HEK293 (cell line): Measurements from ENCODE around the gene DHRS7B.
A peak's percentile ranks its signal among the peaks of the same experiment; 100 is the strongest.

Experiments used
- BCL11B ChIP-seq: fragments of 450-650 bp; formaldehyde crosslinking; IDR thresholded peaks from 2 replicates; pipeline ENCODE4 v1.5.1; 2016; ENCODE audit warnings: low read depth, missing biosample characterization, missing genetic modification characterization
- OVOL3 ChIP-seq: fragments of 450-650 bp; formaldehyde crosslinking; IDR thresholded peaks from 2 replicates; pipeline ENCODE4 v1.5.1; 2016; ENCODE audit warnings: missing biosample characterization, missing genetic modification characterization
- RBAK ChIP-seq: fragments of 450-650 bp; formaldehyde crosslinking; IDR thresholded peaks from 2 replicates; pipeline ENCODE4 v1.5.1; 2016; ENCODE audit warnings: missing biosample characterization, missing genetic modification characterization
- SCRT2 ChIP-seq: fragments of 450-650 bp; formaldehyde crosslinking; IDR thresholded peaks from 2 replicates; pipeline ENCODE4 v1.5.1; 2016; ENCODE audit warnings: missing biosample characterization, missing genetic modification characterization
- YY2 ChIP-seq: fragments of 450-650 bp; formaldehyde crosslinking; IDR thresholded peaks from 2 replicates; pipeline ENCODE4 v1.5.1; 2016; ENCODE audit warnings: missing biosample characterization, missing genetic modification characterization
- ZBTB17 ChIP-seq: fragments of 450-650 bp; formaldehyde crosslinking; IDR thresholded peaks from 2 replicates; pipeline ENCODE4 v1.5.1; 2016; ENCODE audit warnings: missing biosample characterization, missing genetic modification characterization
- ZNF114 ChIP-seq: fragments of 450-650 bp; formaldehyde crosslinking; IDR thresholded peaks from 2 replicates; pipeline ENCODE4 v1.5.0; 2017; ENCODE audit warnings: missing biosample characterization, missing genetic modification characterization
- ZNF169 ChIP-seq: fragments of 450-650 bp; formaldehyde crosslinking; IDR thresholded peaks from 2 replicates; pipeline ENCODE4 v1.5.1; 2016; ENCODE audit warnings: missing biosample characterization, missing genetic modification characterization
- ZNF175 ChIP-seq: fragments of 450-650 bp; formaldehyde crosslinking; IDR thresholded peaks from 2 replicates; pipeline ENCODE4 v1.5.1; 2016; ENCODE audit warnings: missing biosample characterization, missing genetic modification characterization
- ZNF214 ChIP-seq: fragments of 450-650 bp; formaldehyde crosslinking; IDR thresholded peaks from 2 replicates; pipeline ENCODE4 v1.5.1; 2017; ENCODE audit warnings: missing biosample characterization, mild to moderate bottlenecking, missing genetic modification characterization, borderline replicate concordance
- ZNF239 ChIP-seq: fragments of 450-650 bp; formaldehyde crosslinking; IDR thresholded peaks from 2 replicates; pipeline ENCODE4 v1.5.1; 2016; ENCODE audit warnings: missing biosample characterization, missing genetic modification characterization
- ZNF302 ChIP-seq: fragments of 450-650 bp; formaldehyde crosslinking; IDR thresholded peaks from 2 replicates; pipeline ENCODE4 v1.5.1; 2016; ENCODE audit warnings: missing biosample characterization, missing genetic modification characterization, low read depth
- ZNF350 ChIP-seq: fragments of 450-650 bp; formaldehyde crosslinking; IDR thresholded peaks from 2 replicates; pipeline ENCODE4 v1.5.0; 2017; ENCODE audit warnings: missing biosample characterization, mild to moderate bottlenecking, missing genetic modification characterization
- ZNF404 ChIP-seq: fragments of 450-650 bp; formaldehyde crosslinking; IDR thresholded peaks from 2 replicates; pipeline ENCODE4 v1.5.1; 2017; ENCODE audit warnings: missing biosample characterization, missing genetic modification characterization
- ZNF544 ChIP-seq: fragments of 450-650 bp; formaldehyde crosslinking; IDR thresholded peaks from 2 replicates; pipeline ENCODE4 v1.5.0; 2017; ENCODE audit warnings: missing biosample characterization, missing genetic modification characterization
- ZNF548 ChIP-seq: fragments of 450-650 bp; formaldehyde crosslinking; IDR thresholded peaks from 2 replicates; pipeline ENCODE4 v1.5.1; 2016; ENCODE audit warnings: missing biosample characterization, missing genetic modification characterization
- ZNF571 ChIP-seq: fragments of 450-650 bp; formaldehyde crosslinking; IDR thresholded peaks from 2 replicates; pipeline ENCODE4 v1.5.0; 2017; ENCODE audit warnings: missing biosample characterization, missing genetic modification characterization
- ZNF610 ChIP-seq: fragments of 450-650 bp; formaldehyde crosslinking; IDR thresholded peaks from 2 replicates; pipeline ENCODE4 v1.5.1; 2016; ENCODE audit warnings: missing biosample characterization, missing genetic modification characterization, borderline replicate concordance
- ZNF660 ChIP-seq: fragments of 450-650 bp; IDR thresholded peaks from 2 replicates; pipeline ENCODE4 v1.5.1; 2018; ENCODE audit warnings: missing biosample characterization, mild to moderate bottlenecking, missing genetic modification characterization
- ZNF701 ChIP-seq: fragments of 450-650 bp; formaldehyde crosslinking; IDR thresholded peaks from 2 replicates; pipeline ENCODE4 v1.5.1; 2016; ENCODE audit warnings: missing biosample characterization, missing genetic modification characterization
- ZNF768 ChIP-seq: fragments of 450-650 bp; formaldehyde crosslinking; IDR thresholded peaks from 2 replicates; pipeline ENCODE4 v1.5.1; 2018; ENCODE audit warnings: missing biosample characterization, mild to moderate bottlenecking, missing genetic modification characterization
- ZNF776 ChIP-seq: fragments of 450-650 bp; formaldehyde crosslinking; IDR thresholded peaks from 2 replicates; pipeline ENCODE4 v1.5.0; 2017; ENCODE audit warnings: missing biosample characterization, missing genetic modification characterization, borderline replicate concordance
- ZNF830 ChIP-seq: fragments of 450-650 bp; IDR thresholded peaks from 2 replicates; pipeline ENCODE4 v1.5.0; 2018; ENCODE audit warnings: missing biosample characterization, missing genetic modification characterization, low read depth, mild to moderate bottlenecking, moderate library complexity
- ZNF837 ChIP-seq: fragments of 450-650 bp; formaldehyde crosslinking; IDR thresholded peaks from 2 replicates; pipeline ENCODE4 v1.5.1; 2016; ENCODE audit warnings: missing biosample characterization, missing genetic modification characterization
- ZXDB ChIP-seq: fragments of 450-650 bp; formaldehyde crosslinking; IDR thresholded peaks from 2 replicates; pipeline ENCODE4 v1.5.1; 2016; ENCODE audit warnings: missing biosample characterization, missing genetic modification characterization
- TF ChIP-seq, protein P1 (sequence below): fragments of 450-650 bp; formaldehyde crosslinking; IDR thresholded peaks from 2 replicates; pipeline ENCODE4 v1.5.1; 2016; ENCODE audit warnings: missing biosample characterization, missing genetic modification characterization
- TF ChIP-seq, protein P2 (sequence below): fragments of 450-650 bp; formaldehyde crosslinking; IDR thresholded peaks from 2 replicates; pipeline ENCODE4 v1.5.1; 2017; ENCODE audit warnings: missing biosample characterization, missing genetic modification characterization
- TF ChIP-seq, protein P3 (sequence below): fragments of 450-650 bp; formaldehyde crosslinking; conservative IDR thresholded peaks from 2 replicates; pipeline ENCODE4 v1.5.1; 2016; ENCODE audit warnings: low read depth, missing biosample characterization, missing genetic modification characterization
- TF ChIP-seq, protein P4 (sequence below): fragments of 450-650 bp; formaldehyde crosslinking; IDR thresholded peaks from 2 replicates; pipeline ENCODE4 v1.5.1; 2017; ENCODE audit warnings: missing biosample characterization, mild to moderate bottlenecking, missing genetic modification characterization, moderate library complexity
- TF ChIP-seq, protein P5 (sequence below): fragments of 450-650 bp; formaldehyde crosslinking; IDR thresholded peaks from 2 replicates; pipeline ENCODE4 v1.5.1; 2016; ENCODE audit warnings: missing biosample characterization, missing genetic modification characterization

The DHRS7B gene

DNA sequence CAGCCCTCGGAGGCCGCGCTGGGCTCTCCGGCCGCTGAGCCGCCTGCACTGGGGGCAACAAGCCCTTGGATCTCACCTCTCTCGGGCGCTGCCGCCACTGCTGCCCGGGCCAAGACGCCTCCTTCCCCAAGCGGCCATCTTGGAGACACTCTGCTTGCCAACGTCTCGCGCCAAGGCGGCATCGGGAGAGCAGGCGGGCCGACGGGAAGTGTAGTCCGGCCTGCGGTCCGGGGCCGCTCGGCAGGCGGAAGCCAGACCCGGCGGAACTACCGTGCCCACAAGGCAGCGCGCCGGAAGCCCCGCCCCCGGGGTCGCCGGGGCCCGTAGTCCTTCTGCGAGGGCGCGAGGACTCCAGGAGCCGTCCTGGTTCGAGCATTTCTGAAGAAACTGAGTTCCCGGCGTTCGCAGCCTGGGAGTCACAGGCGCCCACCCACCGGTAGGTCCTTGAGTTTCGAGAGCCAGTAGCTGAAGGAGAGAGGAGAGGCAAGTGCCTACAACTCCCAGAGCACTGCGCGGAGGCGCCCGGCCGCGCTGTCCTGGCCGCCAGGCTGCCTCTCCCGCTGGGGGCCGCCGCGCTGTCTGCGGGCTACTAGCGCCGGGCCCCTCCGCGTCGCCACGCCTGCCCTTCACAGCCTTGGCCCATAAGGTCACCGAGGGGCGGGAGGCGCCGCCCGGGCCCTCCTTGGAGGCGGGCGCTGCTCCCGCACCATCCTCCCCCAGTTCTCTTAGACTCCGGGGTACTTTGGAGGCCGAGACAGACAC is 87.4 kb downstream of the DHRS7B start, which contains the start of gene TMEM11 (continued):
- TF ChIP-seq ZNF544 (tag by site-specific recombination), result no peak
- TF ChIP-seq, protein P1, sequence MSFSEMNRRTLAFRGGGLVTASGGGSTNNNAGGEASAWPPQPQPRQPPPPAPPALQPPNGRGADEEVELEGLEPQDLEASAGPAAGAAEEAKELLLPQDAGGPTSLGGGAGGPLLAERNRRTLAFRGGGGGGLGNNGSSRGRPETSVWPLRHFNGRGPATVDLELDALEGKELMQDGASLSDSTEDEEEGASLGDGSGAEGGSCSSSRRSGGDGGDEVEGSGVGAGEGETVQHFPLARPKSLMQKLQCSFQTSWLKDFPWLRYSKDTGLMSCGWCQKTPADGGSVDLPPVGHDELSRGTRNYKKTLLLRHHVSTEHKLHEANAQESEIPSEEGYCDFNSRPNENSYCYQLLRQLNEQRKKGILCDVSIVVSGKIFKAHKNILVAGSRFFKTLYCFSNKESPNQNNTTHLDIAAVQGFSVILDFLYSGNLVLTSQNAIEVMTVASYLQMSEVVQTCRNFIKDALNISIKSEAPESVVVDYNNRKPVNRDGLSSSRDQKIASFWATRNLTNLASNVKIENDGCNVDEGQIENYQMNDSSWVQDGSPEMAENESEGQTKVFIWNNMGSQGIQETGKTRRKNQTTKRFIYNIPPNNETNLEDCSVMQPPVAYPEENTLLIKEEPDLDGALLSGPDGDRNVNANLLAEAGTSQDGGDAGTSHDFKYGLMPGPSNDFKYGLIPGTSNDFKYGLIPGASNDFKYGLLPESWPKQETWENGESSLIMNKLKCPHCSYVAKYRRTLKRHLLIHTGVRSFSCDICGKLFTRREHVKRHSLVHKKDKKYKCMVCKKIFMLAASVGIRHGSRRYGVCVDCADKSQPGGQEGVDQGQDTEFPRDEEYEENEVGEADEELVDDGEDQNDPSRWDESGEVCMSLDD (tag by site-specific recombination), result no peak
- TF ChIP-seq SCRT2 (tag by site-specific recombination), result no peak
- no peak for TF ChIP-seq ZNF776 (tag by site-specific recombination)
- no peak for TF ChIP-seq BCL11B
- 0 out of 2 replicates have a peak, but pooled peaks have one; percentile 37 for TF ChIP-seq ZNF610 (tag by site-specific recombination)
- no peak for TF ChIP-seq ZNF114 (tag by site-specific recombination)
- TF ChIP-seq, protein P2, sequence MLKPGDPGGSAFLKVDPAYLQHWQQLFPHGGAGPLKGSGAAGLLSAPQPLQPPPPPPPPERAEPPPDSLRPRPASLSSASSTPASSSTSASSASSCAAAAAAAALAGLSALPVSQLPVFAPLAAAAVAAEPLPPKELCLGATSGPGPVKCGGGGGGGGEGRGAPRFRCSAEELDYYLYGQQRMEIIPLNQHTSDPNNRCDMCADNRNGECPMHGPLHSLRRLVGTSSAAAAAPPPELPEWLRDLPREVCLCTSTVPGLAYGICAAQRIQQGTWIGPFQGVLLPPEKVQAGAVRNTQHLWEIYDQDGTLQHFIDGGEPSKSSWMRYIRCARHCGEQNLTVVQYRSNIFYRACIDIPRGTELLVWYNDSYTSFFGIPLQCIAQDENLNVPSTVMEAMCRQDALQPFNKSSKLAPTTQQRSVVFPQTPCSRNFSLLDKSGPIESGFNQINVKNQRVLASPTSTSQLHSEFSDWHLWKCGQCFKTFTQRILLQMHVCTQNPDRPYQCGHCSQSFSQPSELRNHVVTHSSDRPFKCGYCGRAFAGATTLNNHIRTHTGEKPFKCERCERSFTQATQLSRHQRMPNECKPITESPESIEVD (tag by site-specific recombination), result no peak
- TF ChIP-seq, protein P3, sequence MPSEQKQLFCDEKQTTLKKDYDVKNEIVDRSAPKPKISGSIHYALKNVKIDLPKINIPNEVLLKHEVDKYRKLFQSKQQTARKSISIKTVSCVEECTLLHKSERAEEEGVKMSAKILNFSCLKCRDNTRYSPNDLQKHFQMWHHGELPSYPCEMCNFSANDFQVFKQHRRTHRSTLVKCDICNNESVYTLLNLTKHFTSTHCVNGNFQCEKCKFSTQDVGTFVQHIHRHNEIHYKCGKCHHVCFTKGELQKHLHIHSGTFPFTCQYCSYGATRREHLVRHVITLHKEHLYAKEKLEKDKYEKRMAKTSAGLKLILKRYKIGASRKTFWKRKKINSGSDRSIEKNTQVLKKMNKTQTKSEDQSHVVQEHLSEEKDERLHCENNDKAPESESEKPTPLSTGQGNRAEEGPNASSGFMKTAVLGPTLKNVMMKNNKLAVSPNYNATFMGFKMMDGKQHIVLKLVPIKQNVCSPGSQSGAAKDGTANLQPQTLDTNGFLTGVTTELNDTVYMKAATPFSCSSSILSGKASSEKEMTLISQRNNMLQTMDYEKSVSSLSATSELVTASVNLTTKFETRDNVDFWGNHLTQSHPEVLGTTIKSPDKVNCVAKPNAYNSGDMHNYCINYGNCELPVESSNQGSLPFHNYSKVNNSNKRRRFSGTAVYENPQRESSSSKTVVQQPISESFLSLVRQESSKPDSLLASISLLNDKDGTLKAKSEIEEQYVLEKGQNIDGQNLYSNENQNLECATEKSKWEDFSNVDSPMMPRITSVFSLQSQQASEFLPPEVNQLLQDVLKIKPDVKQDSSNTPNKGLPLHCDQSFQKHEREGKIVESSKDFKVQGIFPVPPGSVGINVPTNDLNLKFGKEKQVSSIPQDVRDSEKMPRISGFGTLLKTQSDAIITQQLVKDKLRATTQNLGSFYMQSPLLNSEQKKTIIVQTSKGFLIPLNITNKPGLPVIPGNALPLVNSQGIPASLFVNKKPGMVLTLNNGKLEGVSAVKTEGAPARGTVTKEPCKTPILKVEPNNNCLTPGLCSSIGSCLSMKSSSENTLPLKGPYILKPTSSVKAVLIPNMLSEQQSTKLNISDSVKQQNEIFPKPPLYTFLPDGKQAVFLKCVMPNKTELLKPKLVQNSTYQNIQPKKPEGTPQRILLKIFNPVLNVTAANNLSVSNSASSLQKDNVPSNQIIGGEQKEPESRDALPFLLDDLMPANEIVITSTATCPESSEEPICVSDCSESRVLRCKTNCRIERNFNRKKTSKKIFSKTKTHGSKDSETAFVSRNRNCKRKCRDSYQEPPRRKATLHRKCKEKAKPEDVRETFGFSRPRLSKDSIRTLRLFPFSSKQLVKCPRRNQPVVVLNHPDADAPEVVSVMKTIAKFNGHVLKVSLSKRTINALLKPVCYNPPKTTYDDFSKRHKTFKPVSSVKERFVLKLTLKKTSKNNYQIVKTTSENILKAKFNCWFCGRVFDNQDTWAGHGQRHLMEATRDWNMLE (tag by site-specific recombination), result peak; percentile 33; the same call in 1 of the 2 replicates
- TF ChIP-seq RBAK (tag by site-specific recombination), result no peak
- TF ChIP-seq ZNF660 (tag by site-specific recombination), result peak; percentile 22; the same call in 1 of the 2 replicates
- TF ChIP-seq ZNF350 (tag by site-specific recombination), result no peak
- TF ChIP-seq, protein P4, sequence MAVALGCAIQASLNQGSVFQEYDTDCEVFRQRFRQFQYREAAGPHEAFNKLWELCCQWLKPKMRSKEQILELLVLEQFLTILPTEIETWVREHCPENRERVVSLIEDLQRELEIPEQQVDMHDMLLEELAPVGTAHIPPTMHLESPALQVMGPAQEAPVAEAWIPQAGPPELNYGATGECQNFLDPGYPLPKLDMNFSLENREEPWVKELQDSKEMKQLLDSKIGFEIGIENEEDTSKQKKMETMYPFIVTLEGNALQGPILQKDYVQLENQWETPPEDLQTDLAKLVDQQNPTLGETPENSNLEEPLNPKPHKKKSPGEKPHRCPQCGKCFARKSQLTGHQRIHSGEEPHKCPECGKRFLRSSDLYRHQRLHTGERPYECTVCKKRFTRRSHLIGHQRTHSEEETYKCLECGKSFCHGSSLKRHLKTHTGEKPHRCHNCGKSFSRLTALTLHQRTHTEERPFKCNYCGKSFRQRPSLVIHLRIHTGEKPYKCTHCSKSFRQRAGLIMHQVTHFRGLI (tag by site-specific recombination), result no peak
- TF ChIP-seq ZNF701 (tag by site-specific recombination), result no peak
- TF ChIP-seq ZNF768 (tag by site-specific recombination), result no peak
- 0 out of 2 replicates have a peak, but pooled peaks have one; percentile 67 for TF ChIP-seq ZNF239 (tag by site-specific recombination)
- TF ChIP-seq ZNF571 (tag by site-specific recombination), result no peak
- no peak for TF ChIP-seq ZNF175 (tag by site-specific recombination)
- TF ChIP-seq ZXDB (tag by site-specific recombination), result peak; percentile 98
- no peak for TF ChIP-seq ZNF404
- 0 out of 2 replicates have a peak, but pooled peaks have one; percentile 2 for TF ChIP-seq OVOL3 (tag by site-specific recombination)
- TF ChIP-seq ZNF302 (tag by site-specific recombination), result no peak
- TF ChIP-seq ZNF214 (tag by site-specific recombination), result no peak
- TF ChIP-seq ZNF837, result no peak
- no peak for TF ChIP-seq ZNF830 (tag by site-specific recombination)
- TF ChIP-seq ZNF169 (tag by site-specific recombination), result no peak
- no peak for TF ChIP-seq ZNF548 (tag by site-specific recombination)
- TF ChIP-seq, protein P5, sequence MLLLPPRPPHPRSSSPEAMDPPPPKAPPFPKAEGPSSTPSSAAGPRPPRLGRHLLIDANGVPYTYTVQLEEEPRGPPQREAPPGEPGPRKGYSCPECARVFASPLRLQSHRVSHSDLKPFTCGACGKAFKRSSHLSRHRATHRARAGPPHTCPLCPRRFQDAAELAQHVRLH (tag by site-specific recombination), result 0 out of 2 replicates have a peak, but pooled peaks have one; percentile 20
- peak; percentile 94 for TF ChIP-seq ZBTB17 (tag by site-specific recombination)
- TF ChIP-seq YY2 (tag by site-specific recombination), result peak; percentile 96
